Measurements from ENCODE around the gene KRTAP17-1. TPM values are rescaled to one million over a fixed set of nuclear protein-coding genes. Genes with fewer than 3 reads are reported as not detected.

Gene KRTAP17-1
- total RNA-seq, 2 donors from 2014 or later, result 0.46 to 0.48 TPM

DNA sequence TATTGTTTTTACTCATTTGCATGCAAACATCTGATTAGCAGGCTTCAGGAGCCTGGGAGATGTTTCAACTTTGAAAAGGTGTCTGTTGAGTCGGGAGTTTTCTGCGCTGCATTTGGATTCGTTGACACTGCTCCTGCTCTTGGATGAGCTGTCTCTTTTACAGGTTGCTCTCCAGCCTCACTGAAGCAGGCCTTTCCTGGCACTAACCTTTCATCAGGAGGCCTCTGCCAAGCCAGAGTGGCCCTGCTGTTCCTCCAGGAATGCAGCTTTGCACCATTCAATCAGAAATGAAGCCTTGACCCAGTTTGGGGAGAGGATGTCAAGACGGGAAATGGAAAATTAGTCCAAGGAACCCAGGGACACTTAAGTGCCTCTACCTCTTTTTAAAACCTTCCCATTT lies 12.5 kb downstream of the KRTAP17-1 start:
- H3K4me3 ChIP-seq (ENCODE audit: low read length), result no peak overlapping the region
- 83 to 91% methylated on average over 3 to 4 of the region's 4 CpGs for WGBS, 2 experiments (ENCODE audit: insufficient coverage in 1 of 2, insufficient read length in 1 of 2)
- Mint-ChIP-seq H3K4me3 (no peak overlapping the region), H3K27me3 (ENCODE audit: insufficient read depth) (no peaks in the 10 kb centered on the region), H3K4me1 (no peaks in the 10 kb centered on the region), H3K27ac (no peak overlapping the region), H3K9me3 (no peaks in the 10 kb centered on the region), H3K36me3 (ENCODE audit: low read depth) (no peaks in the 10 kb centered on the region)
- no peaks in the 10 kb centered on the region for H3K9me3 ChIP-seq (ENCODE audit: control insufficient read depth, low read length)
- no peaks in the 10 kb centered on the region for H3K4me1 ChIP-seq (ENCODE audit: control insufficient read depth, insufficient read depth, low read length)
- H3K9ac ChIP-seq (ENCODE audit: extremely low read depth, low read length, poor library complexity, severe bottlenecking), result no peak overlapping the region
- TF ChIP-seq, protein P1, sequence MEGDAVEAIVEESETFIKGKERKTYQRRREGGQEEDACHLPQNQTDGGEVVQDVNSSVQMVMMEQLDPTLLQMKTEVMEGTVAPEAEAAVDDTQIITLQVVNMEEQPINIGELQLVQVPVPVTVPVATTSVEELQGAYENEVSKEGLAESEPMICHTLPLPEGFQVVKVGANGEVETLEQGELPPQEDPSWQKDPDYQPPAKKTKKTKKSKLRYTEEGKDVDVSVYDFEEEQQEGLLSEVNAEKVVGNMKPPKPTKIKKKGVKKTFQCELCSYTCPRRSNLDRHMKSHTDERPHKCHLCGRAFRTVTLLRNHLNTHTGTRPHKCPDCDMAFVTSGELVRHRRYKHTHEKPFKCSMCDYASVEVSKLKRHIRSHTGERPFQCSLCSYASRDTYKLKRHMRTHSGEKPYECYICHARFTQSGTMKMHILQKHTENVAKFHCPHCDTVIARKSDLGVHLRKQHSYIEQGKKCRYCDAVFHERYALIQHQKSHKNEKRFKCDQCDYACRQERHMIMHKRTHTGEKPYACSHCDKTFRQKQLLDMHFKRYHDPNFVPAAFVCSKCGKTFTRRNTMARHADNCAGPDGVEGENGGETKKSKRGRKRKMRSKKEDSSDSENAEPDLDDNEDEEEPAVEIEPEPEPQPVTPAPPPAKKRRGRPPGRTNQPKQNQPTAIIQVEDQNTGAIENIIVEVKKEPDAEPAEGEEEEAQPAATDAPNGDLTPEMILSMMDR (conservative IDR thresholded peaks at IDR 0.05), result no peak
- no peaks in the 10 kb centered on the region for H3K36me3 ChIP-seq (ENCODE audit: control insufficient read depth, insufficient read depth, low read length)
- H3K27ac ChIP-seq (ENCODE audit: low read depth, low read length), result no peak overlapping the region
- no peak for DNase-seq
- H3K27me3 ChIP-seq (ENCODE audit: control insufficient read depth, insufficient read depth, low read length, poor library complexity, severe bottlenecking), result no peaks in the 10 kb centered on the region

DNA sequence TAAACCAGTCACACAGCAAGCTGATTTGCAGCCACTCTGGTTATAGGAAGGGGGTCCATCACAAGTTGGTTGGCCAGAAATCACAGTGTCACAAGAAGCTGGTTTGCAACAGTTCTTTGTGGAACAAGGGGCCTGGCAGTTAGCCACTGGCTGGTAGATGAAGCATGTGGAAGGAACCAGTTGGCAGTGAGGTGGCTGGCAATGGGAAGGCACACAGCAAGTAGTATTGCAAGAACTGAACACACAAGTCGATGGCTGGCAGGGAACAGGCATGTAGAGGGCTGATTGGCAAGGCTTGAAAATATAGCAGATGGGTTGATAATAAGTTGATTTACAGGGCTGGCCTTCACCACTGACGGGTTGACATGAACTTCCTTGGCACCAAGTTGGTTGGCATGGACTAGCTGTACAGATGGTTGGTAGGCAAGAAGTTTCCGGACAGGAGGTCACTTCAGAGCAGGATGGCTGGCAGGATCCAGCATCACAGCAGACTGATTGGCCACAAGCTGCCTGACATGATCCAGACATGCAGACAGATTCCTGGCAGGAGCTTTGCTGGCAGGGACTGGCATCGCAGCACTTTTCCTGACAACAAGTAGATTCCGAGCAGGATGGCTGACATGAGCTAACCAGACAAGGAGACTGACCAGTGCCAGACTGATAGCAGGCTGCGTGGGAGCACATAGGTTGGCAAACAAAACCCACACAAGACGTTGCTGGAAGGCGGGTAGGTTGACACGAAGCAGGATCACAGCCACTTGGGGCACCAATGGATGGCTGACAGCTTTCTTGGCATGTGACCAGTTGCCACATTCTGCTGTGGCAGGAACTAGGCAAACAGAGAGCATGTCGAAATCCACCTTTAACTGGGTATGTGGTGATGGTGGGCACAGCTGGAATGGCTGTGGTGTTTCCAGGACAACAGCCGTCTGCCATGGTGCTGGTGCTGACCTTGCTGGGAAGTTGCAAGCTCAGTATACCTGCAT lies 13.3 kb downstream of the KRTAP17-1 start, which contains the start of gene KRTAP29-1:
Gene KRTAP29-1 (minus strand): TSS at position 936 of the 986 bp plus-strand sequence. CDS start 0 bp downstream, at position 936.
- TF ChIP-seq, protein P1 (conservative IDR thresholded peaks at IDR 0.05), result no peak
- H3K27ac ChIP-seq (ENCODE audit: low read depth, low read length), result no peak within 1 kb of the TSS
- no peaks in the 10 kb centered on the region for H3K36me3 ChIP-seq (ENCODE audit: control insufficient read depth, insufficient read depth, low read length)
- peak; percentile 41 for DNase-seq
- H3K9me3 ChIP-seq (ENCODE audit: control insufficient read depth, low read length), result no peaks in the 10 kb centered on the region
- H3K4me1 Mint-ChIP-seq, result no peaks in the 10 kb centered on the region
- no peaks in the 10 kb centered on the region for H3K9me3 Mint-ChIP-seq
- H3K4me3 ChIP-seq (ENCODE audit: low read length), result no peak within 1 kb of the TSS
- H3K4me3 Mint-ChIP-seq, result no peak within 1 kb of the TSS
- H3K27ac Mint-ChIP-seq, result no peak within 1 kb of the TSS
- H3K36me3 Mint-ChIP-seq (ENCODE audit: low read depth), result no peaks in the 10 kb centered on the region
- H3K9ac ChIP-seq (ENCODE audit: extremely low read depth, low read length, poor library complexity, severe bottlenecking), result no peak within 1 kb of the TSS
- H3K4me1 ChIP-seq (ENCODE audit: control insufficient read depth, insufficient read depth, low read length), result no peaks in the 10 kb centered on the region
- 88 to 89% methylated on average over 10 to 11 of the region's 11 CpGs for WGBS, 2 experiments (ENCODE audit: insufficient coverage in 1 of 2, insufficient read length in 1 of 2)
- H3K27me3 ChIP-seq (ENCODE audit: control insufficient read depth, insufficient read depth, low read length, poor library complexity, severe bottlenecking), result no peaks in the 10 kb centered on the region
- no peaks in the 10 kb centered on the region for H3K27me3 Mint-ChIP-seq (ENCODE audit: insufficient read depth)

DNA sequence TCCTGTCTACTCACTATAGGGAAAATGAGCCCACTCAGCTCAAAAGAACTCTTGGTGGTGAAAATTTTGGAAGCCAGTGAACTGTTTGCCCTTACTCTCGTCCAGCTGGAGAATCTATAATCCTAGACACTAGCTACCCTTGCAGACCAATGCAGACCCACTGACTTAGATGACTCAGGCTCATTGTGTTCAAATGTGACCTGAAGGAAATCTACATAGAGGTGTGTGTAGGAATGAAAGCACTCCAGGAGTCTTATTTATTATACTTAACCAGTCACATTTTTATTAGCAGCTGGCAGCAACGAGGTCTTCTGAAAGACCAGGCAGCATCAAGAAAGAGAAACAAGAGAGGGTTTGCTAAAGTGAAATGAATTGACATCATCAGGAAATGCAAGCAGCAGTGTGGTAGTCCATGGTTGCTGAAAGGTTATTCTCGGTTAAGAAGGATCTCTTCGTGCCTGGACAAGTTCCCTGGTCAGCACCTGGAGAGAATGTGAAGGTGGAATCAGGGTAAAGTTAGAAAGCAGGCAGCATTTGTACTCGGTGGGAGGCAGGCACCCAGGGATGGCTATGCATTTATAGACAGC lies 14.2 kb downstream of the KRTAP17-1 start:
- Mint-ChIP-seq H3K4me3 (no peak overlapping the region), H3K4me1 (no peaks in the 10 kb centered on the region), H3K27me3 (ENCODE audit: insufficient read depth) (no peaks in the 10 kb centered on the region), H3K27ac (no peak overlapping the region), H3K9me3 (no peaks in the 10 kb centered on the region), H3K36me3 (ENCODE audit: low read depth) (no peaks in the 10 kb centered on the region)
- no peak for DNase-seq
- Histone ChIP-seq H3K27me3 (ENCODE audit: control insufficient read depth, insufficient read depth, low read length, poor library complexity, severe bottlenecking) (no peaks in the 10 kb centered on the region), H3K4me3 (ENCODE audit: low read length) (no peak overlapping the region), H3K27ac (ENCODE audit: low read depth, low read length) (no peak overlapping the region), H3K9me3 (ENCODE audit: control insufficient read depth, low read length) (no peaks in the 10 kb centered on the region), H3K9ac (ENCODE audit: extremely low read depth, low read length, poor library complexity, severe bottlenecking) (no peak overlapping the region), H3K36me3 (ENCODE audit: control insufficient read depth, insufficient read depth, low read length) (no peaks in the 10 kb centered on the region), H3K4me1 (ENCODE audit: control insufficient read depth, insufficient read depth, low read length) (no peaks in the 10 kb centered on the region)
- WGBS, 2 experiments (ENCODE audit: insufficient coverage in 1 of 2, insufficient read length in 1 of 2), result 81 to 86% methylated on average over 5 of the region's 5 CpGs
- TF ChIP-seq, protein P1 (conservative IDR thresholded peaks at IDR 0.05), result no peak
